Esophagus squamous epithelium (tissue), 4 donors: ENCODE data around the gene SPOCD1.

Source experiments
- CTCF ChIP-seq, 6 experiments: fragments of 450-650 bp in 4 of 6; fragments of 200-600 bp in 2 of 6; sonication (generic) in 2 of 6; IDR thresholded peaks; one replicate each; pipeline ENCODE4 v1.5.1; 2016 to 2019; ENCODE audit warnings: antibody characterized with exemption in 6 of 6, mild to moderate bottlenecking in 4 of 6, moderate library complexity in 4 of 6
- POLR2A ChIP-seq, 4 donors: fragments of 450-650 bp; IDR thresholded peaks; one replicate each; pipeline ENCODE4 v1.6.1; 2017; ENCODE audit warnings: antibody characterized with exemption in 4 of 4, mild to moderate bottlenecking in 4 of 4, moderate library complexity in 3 of 4

- TF ChIP-seq CTCF (IDR thresholded peaks at IDR 0.05) = no peak
- no peak for TF ChIP-seq POLR2A (IDR thresholded peaks at IDR 0.05)
Measured at GRCh38 chr1:31754397-31754796, 61.4 kb downstream of the SPOCD1 start.
